HepG2 (cell line): ENCODE data around the gene EPHA5. TPM values are rescaled to one million over a fixed set of nuclear protein-coding genes. Genes with fewer than 3 reads are reported as not detected.

Source experiments
- ATAC-seq: fragments of 200-7000 bp; cut with Tn5 transposase; 3 replicates; pipeline ENCODE4 v1.9.1; 2020; ENCODE audit warnings: mild to moderate bottlenecking, moderate library complexity
- BruUV-seq: library from RNA; stranded (reverse); fragments of 400-500 nt; replicated peaks from 2 replicates; lab custom pipeline; 2021; lab: Mats Ljungman, UMichigan
- CTCF ChIA-PET: fragments of 300-600 bp; formaldehyde crosslinking; extraction: SDS; loops from one replicate; lab custom pipeline; 2021; ENCODE audit warnings: low total read pairs, inconsistent platforms, low intra/inter-chr PET ratio; lab: Yijun Ruan, JAX
- POLR2A ChIA-PET: fragments of 350-600 bp; sonication (Branson Sonifier 250); formaldehyde crosslinking; loops from one replicate; lab custom pipeline; 2020; ENCODE audit warnings: antibody characterized with exemption, inconsistent platforms; lab: Yijun Ruan, JAX
- DNase-seq: peaks from one replicate; pipeline ENCODE4 v3.0.0-alpha.2; 2015; ENCODE audit warnings: low spot score
- FAIRE-seq: peaks from 3 replicates; lab custom pipeline; 2011; peaks lifted over from hg19 to GRCh38; lab: Jason Lieb, UNC
- H2AFZ ChIP-seq: one replicate; pipeline ENCODE4 v1.6.1; 2011; ENCODE audit warnings: low read length, inconsistent platforms
- H3K27ac ChIP-seq: fragments of 300-600 bp; 3 replicates; pipeline ENCODE4 v1.8.0; 2011; ENCODE audit warnings: mixed run types, mild to moderate bottlenecking, mixed read lengths, low read length, inconsistent platforms; ENCODE audit not compliant: insufficient read depth; ENCODE audit errors: extremely low read length
- H3K27me3 ChIP-seq, 2 experiments: fragments of 200-600 bp in 1 of 2; 2 replicates in 1 of 2; 3 replicates in 1 of 2; pipeline versions ENCODE4 v1.6.0 to v1.8.0; 2011; ENCODE audit warnings: low read length in 2 of 2, mild to moderate bottlenecking in 2 of 2, moderate library complexity in 2 of 2, inconsistent platforms in 1 of 2; ENCODE audit not compliant: insufficient read depth in 2 of 2, control insufficient read depth in 1 of 2
- H3K36me3 ChIP-seq, 2 experiments: fragments of 200-600 bp in 1 of 2; replicated peaks in 1 of 2; 2 replicates in 1 of 2; 3 replicates in 1 of 2; pipeline versions ENCODE4 v1.5.1 to v1.8.0; 2011; ENCODE audit warnings: low read length in 2 of 2, inconsistent platforms in 1 of 2; ENCODE audit not compliant: insufficient read depth in 2 of 2, control insufficient read depth in 1 of 2
- H3K4me1 ChIP-seq: 2 replicates; pipeline ENCODE4 v1.5.1; 2012; ENCODE audit warnings: low read length, inconsistent platforms; ENCODE audit not compliant: insufficient read depth
- H3K4me2 ChIP-seq: 2 replicates; pipeline ENCODE4 v1.6.0; 2011; ENCODE audit warnings: low read depth, low read length, inconsistent platforms
- H3K4me3 ChIP-seq, 3 experiments: fragments of 200-600 bp in 1 of 3; sonication (generic), shearing (Covaris generic) in 1 of 3; replicated peaks in 1 of 3; 2 replicates each; pipeline ENCODE4 v1.5.1; 2011 to 2016; ENCODE audit warnings: low read length in 3 of 3, inconsistent platforms in 2 of 3, low read depth in 2 of 3, mild to moderate bottlenecking in 2 of 3, control low read depth in 1 of 3, mixed read lengths in 1 of 3; ENCODE audit not compliant: insufficient read depth in 1 of 3
- H3K79me2 ChIP-seq: one replicate; pipeline ENCODE4 v1.6.1; 2011; ENCODE audit warnings: low read length, inconsistent platforms; ENCODE audit not compliant: insufficient read depth
- H3K9ac ChIP-seq: 2 replicates; pipeline ENCODE4 v1.6.0; 2011; ENCODE audit warnings: mild to moderate bottlenecking, low read depth, low read length, inconsistent platforms; ENCODE audit not compliant: insufficient read depth
- H3K9me3 ChIP-seq: 2 replicates; pipeline ENCODE4 v1.5.1; 2012; ENCODE audit warnings: mild to moderate bottlenecking, low read length
- H4K20me1 ChIP-seq: 2 replicates; pipeline ENCODE4 v1.6.0; 2011; ENCODE audit warnings: inconsistent platforms, mild to moderate bottlenecking, low read length, moderate library complexity; ENCODE audit not compliant: insufficient read depth
- MAFG ChIP-seq: sonication (generic); formaldehyde crosslinking; IDR thresholded peaks from 2 replicates; pipeline ENCODE4 v1.5.1; 2020; ENCODE audit warnings: mild to moderate bottlenecking, missing genetic modification reagents
- MED8 ChIP-seq: sonication (generic); formaldehyde crosslinking; IDR thresholded peaks from 2 replicates; pipeline ENCODE4 v1.8.1; 2023; ENCODE audit warnings: mild to moderate bottlenecking, missing genetic modification reagents; ENCODE audit not compliant: insufficient replicate concordance
- NFYB ChIP-seq: sonication (generic); formaldehyde crosslinking; IDR thresholded peaks from 2 replicates; pipeline ENCODE4 v1.4.0; 2020; ENCODE audit warnings: missing genetic modification reagents
- PHB2 ChIP-seq: fragments of 450-650 bp; IDR thresholded peaks from 2 replicates; pipeline ENCODE4 v1.6.1; 2018; ENCODE audit not compliant: partially characterized antibody
- REPIN1 ChIP-seq: sonication (generic); formaldehyde crosslinking; IDR thresholded peaks from 2 replicates; pipeline ENCODE4 v1.8.0; 2022; ENCODE audit warnings: missing genetic modification reagents, low read depth, mild to moderate bottlenecking, borderline replicate concordance
- SNRNP70 ChIP-seq: fragments of 200-400 bp; formaldehyde crosslinking; IDR thresholded peaks from 2 replicates; pipeline ENCODE4 v1.6.1; 2017; ENCODE audit warnings: mild to moderate bottlenecking, low read depth, low read length, moderate library complexity
- STAG1 ChIP-seq: sonication (generic); formaldehyde crosslinking; IDR thresholded peaks from 2 replicates; pipeline ENCODE4 v1.4.0; 2020; ENCODE audit warnings: missing genetic modification reagents
- ZNF552 ChIP-seq: sonication (generic); formaldehyde crosslinking; IDR thresholded peaks from 2 replicates; pipeline ENCODE4 v1.9.0; 2022; ENCODE audit warnings: missing genetic modification reagents, mild to moderate bottlenecking, borderline replicate concordance
- ZNF660 ChIP-seq: sonication (generic); formaldehyde crosslinking; IDR thresholded peaks from 2 replicates; pipeline ENCODE4 v1.5.1; 2020; ENCODE audit warnings: mild to moderate bottlenecking, low read depth, missing genetic modification reagents, borderline replicate concordance
- ZSCAN21 ChIP-seq: sonication (generic); formaldehyde crosslinking; IDR thresholded peaks from 2 replicates; pipeline ENCODE4 v1.8.0; 2022; ENCODE audit warnings: mild to moderate bottlenecking, missing genetic modification reagents, moderate library complexity, borderline replicate concordance
- WGBS: methylation state at CpG from one replicate; pipeline ENCODE4 v1.1.6; 2017; ENCODE audit warnings: low lambda C conversion rate; 5-methylcytosine and 5-hydroxymethylcytosine counted together
- in situ Hi-C: cut with HindIII; loops from 2 replicates; pipeline ENCODE4 v1.10.0; 2017; ENCODE audit warnings: low pct_unique_long_range_greater_than_20kb; ENCODE audit not compliant: extremely low pct_ligation_motif_present
- intact Hi-C: fragments of 100-400 bp; cut with micrococcal nuclease; formaldehyde crosslinking; loops from one replicate; pipeline ENCODE4 v1.10.0; 2022; ENCODE audit not compliant: unreplicated experiment
- polyA plus RNA-seq, 8 experiments: library from polyadenylated mRNA; depleted of rRNA in 3 of 8; stranded (reverse) in 7 of 8; unstranded in 1 of 8; fragments of >200 nt; fragmentation: Illumina TruSeq in 4 of 8; extraction: Trizol in 4 of 8; gene quantifications; 2 replicates each; pipeline versions ENCODE4 v1.2.1 to v1.2.3, GENCODE V29; 2011 to 2016; ENCODE audit warnings: low read depth in 4 of 8, missing spikeins in 1 of 8, mixed read lengths in 1 of 8; ENCODE audit not compliant: insufficient read depth in 1 of 8
- total RNA-seq, 5 experiments: library from RNA; depleted of rRNA; stranded (reverse); fragments of >200 nt; fragmentation: Illumina TruSeq; extraction: Trizol; gene quantifications; 2 replicates each; pipeline ENCODE4 v1.2.3, GENCODE V29; 2016; ENCODE audit warnings: low read depth in 1 of 5
- TF ChIP-seq, protein P1 (sequence below): sonication (generic); formaldehyde crosslinking; IDR thresholded peaks from 2 replicates; pipeline ENCODE4 v1.4.0; 2020; ENCODE audit warnings: missing genetic modification reagents
- TF ChIP-seq, protein P2 (sequence below): sonication (generic); formaldehyde crosslinking; IDR thresholded peaks from 2 replicates; pipeline ENCODE4 v1.5.0; 2020; ENCODE audit warnings: missing genetic modification reagents
- TF ChIP-seq, protein P3 (sequence below): IDR thresholded peaks from 2 replicates; pipeline ENCODE4 v1.6.1; 2016; ENCODE audit warnings: control low read depth
- TF ChIP-seq, protein P4 (sequence below): sonication (generic); formaldehyde crosslinking; IDR thresholded peaks from 2 replicates; pipeline ENCODE4 v1.4.0; 2020; ENCODE audit warnings: missing genetic modification reagents, borderline replicate concordance
- TF ChIP-seq, protein P5 (sequence below): sonication (generic); formaldehyde crosslinking; IDR thresholded peaks from 2 replicates; pipeline ENCODE4 v1.5.1; 2020; ENCODE audit warnings: missing genetic modification reagents, mild to moderate bottlenecking, borderline replicate concordance
- TF ChIP-seq, protein P6 (sequence below): sonication (generic); formaldehyde crosslinking; IDR thresholded peaks from 2 replicates; pipeline ENCODE4 v1.9.0; 2021; ENCODE audit warnings: missing genetic modification reagents, mild to moderate bottlenecking, borderline replicate concordance

Gene EPHA5
- total and polyA plus RNA-seq, 2 of the 13 experiments (the other 11 are each of a cell fraction or from before 2014, with no cell fraction given) = not detected

DNA sequence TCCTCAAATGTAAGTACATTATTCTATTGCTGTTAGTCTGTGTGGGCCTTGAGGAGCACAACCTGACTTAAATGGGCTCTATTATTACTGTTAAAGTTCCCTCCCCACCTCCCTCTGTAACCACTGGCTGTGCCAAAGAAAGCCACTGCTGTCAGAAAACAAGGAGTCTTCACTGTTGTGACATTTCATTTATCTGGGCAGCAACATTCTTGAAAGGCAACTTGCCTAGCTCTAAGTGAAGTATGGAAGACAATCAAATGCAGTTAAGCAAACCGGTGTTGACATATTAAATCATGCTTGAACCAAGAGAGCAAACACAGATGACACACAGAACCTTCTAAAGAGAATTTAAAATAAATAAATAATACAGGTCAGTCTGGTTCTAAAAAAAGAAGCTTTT, 81.0 kb downstream of the EPHA5 start:
- H3K36me3 ChIP-seq = no peaks in the 10 kb centered on the region
- no peak overlapping the region for H2AFZ ChIP-seq
- in situ Hi-C loops = no loop called here
- no peak for DNase-seq
- ChIA-PET CTCF (no interaction called here), POLR2A (no interaction called here)
- FAIRE-seq = no peak
- intact Hi-C loops = no loop called here
- H3K4me3 ChIP-seq = no peak overlapping the region
- no peaks in the 10 kb centered on the region for H3K4me1 ChIP-seq
- H3K27me3 ChIP-seq = no peaks in the 10 kb centered on the region
- no peak overlapping the region for H3K4me2 ChIP-seq
- no peaks in the 10 kb centered on the region for H3K9me3 ChIP-seq
- no peak for ATAC-seq
- WGBS = 0% methylated on average over 1 of the region's 1 CpG
- no peak overlapping the region for H3K9ac ChIP-seq
- no peaks in the 10 kb centered on the region for H3K79me2 ChIP-seq
- no peaks in the 10 kb centered on the region for H4K20me1 ChIP-seq
- no TSS peak for BruUV-seq
- no peak overlapping the region for H3K27ac ChIP-seq
- TF ChIP-seq ZNF552 (CRISPR knock-in tag) = no peak
- TF ChIP-seq, protein P1, sequence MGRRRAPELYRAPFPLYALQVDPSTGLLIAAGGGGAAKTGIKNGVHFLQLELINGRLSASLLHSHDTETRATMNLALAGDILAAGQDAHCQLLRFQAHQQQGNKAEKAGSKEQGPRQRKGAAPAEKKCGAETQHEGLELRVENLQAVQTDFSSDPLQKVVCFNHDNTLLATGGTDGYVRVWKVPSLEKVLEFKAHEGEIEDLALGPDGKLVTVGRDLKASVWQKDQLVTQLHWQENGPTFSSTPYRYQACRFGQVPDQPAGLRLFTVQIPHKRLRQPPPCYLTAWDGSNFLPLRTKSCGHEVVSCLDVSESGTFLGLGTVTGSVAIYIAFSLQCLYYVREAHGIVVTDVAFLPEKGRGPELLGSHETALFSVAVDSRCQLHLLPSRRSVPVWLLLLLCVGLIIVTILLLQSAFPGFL (CRISPR knock-in tag) = no peak
- TF ChIP-seq PHB2 = no peak
- no peak for TF ChIP-seq REPIN1 (CRISPR knock-in tag)
- TF ChIP-seq, protein P2, sequence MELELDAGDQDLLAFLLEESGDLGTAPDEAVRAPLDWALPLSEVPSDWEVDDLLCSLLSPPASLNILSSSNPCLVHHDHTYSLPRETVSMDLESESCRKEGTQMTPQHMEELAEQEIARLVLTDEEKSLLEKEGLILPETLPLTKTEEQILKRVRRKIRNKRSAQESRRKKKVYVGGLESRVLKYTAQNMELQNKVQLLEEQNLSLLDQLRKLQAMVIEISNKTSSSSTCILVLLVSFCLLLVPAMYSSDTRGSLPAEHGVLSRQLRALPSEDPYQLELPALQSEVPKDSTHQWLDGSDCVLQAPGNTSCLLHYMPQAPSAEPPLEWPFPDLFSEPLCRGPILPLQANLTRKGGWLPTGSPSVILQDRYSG (CRISPR knock-in tag) = no peak
- no peak for TF ChIP-seq ZNF660 (CRISPR knock-in tag)
- no peak for TF ChIP-seq NFYB (CRISPR knock-in tag)
- TF ChIP-seq, protein P3, sequence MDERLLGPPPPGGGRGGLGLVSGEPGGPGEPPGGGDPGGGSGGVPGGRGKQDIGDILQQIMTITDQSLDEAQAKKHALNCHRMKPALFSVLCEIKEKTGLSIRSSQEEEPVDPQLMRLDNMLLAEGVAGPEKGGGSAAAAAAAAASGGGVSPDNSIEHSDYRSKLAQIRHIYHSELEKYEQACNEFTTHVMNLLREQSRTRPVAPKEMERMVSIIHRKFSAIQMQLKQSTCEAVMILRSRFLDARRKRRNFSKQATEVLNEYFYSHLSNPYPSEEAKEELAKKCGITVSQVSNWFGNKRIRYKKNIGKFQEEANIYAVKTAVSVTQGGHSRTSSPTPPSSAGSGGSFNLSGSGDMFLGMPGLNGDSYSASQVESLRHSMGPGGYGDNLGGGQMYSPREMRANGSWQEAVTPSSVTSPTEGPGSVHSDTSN (CRISPR knock-in tag) = no peak
- no peak for TF ChIP-seq MAFG
- TF ChIP-seq, protein P4, sequence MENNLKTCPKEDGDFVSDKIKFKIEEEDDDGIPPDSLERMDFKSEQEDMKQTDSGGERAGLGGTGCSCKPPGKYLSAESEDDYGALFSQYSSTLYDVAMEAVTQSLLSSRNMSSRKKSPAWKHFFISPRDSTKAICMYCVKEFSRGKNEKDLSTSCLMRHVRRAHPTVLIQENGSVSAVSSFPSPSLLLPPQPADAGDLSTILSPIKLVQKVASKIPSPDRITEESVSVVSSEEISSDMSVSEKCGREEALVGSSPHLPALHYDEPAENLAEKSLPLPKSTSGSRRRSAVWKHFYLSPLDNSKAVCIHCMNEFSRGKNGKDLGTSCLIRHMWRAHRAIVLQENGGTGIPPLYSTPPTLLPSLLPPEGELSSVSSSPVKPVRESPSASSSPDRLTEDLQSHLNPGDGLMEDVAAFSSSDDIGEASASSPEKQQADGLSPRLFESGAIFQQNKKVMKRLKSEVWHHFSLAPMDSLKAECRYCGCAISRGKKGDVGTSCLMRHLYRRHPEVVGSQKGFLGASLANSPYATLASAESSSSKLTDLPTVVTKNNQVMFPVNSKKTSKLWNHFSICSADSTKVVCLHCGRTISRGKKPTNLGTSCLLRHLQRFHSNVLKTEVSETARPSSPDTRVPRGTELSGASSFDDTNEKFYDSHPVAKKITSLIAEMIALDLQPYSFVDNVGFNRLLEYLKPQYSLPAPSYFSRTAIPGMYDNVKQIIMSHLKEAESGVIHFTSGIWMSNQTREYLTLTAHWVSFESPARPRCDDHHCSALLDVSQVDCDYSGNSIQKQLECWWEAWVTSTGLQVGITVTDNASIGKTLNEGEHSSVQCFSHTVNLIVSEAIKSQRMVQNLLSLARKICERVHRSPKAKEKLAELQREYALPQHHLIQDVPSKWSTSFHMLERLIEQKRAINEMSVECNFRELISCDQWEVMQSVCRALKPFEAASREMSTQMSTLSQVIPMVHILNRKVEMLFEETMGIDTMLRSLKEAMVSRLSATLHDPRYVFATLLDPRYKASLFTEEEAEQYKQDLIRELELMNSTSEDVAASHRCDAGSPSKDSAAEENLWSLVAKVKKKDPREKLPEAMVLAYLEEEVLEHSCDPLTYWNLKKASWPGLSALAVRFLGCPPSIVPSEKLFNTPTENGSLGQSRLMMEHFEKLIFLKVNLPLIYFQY (CRISPR knock-in tag) = no peak
- TF ChIP-seq ZSCAN21 = no peak
- TF ChIP-seq MED8 (CRISPR knock-in tag) = no peak
- TF ChIP-seq SNRNP70 = no peak
- TF ChIP-seq, protein P5, sequence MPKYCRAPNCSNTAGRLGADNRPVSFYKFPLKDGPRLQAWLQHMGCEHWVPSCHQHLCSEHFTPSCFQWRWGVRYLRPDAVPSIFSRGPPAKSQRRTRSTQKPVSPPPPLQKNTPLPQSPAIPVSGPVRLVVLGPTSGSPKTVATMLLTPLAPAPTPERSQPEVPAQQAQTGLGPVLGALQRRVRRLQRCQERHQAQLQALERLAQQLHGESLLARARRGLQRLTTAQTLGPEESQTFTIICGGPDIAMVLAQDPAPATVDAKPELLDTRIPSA (CRISPR knock-in tag) = no peak
- TF ChIP-seq, protein P6, sequence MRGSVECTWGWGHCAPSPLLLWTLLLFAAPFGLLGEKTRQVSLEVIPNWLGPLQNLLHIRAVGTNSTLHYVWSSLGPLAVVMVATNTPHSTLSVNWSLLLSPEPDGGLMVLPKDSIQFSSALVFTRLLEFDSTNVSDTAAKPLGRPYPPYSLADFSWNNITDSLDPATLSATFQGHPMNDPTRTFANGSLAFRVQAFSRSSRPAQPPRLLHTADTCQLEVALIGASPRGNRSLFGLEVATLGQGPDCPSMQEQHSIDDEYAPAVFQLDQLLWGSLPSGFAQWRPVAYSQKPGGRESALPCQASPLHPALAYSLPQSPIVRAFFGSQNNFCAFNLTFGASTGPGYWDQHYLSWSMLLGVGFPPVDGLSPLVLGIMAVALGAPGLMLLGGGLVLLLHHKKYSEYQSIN (CRISPR knock-in tag) = no peak
- TF ChIP-seq STAG1 (CRISPR knock-in tag) = no peak
